IMR-90 (cell line): ENCODE measurements around the gene NUB1. TPM values are rescaled to one million over a fixed set of nuclear protein-coding genes. Genes with fewer than 3 reads are reported as not detected.
A peak's percentile ranks its signal among the peaks of the same experiment; 100 is the strongest.

Source experiments
- ATAC-seq: fragments of 200-7000 bp; cut with Tn5 transposase; 2 replicates; pipeline ENCODE4 v1.9.1; 2020; ENCODE audit warnings: low read depth, mild to moderate bottlenecking, moderate library complexity
- BruUV-seq: library from RNA; stranded (reverse); fragments of 400-500 nt; replicated peaks from 2 replicates; lab custom pipeline; 2021; lab: Mats Ljungman, UMichigan
- CTCF ChIA-PET: fragments of 300-600 bp; formaldehyde crosslinking; extraction: SDS; loops from one replicate; lab custom pipeline; 2021; ENCODE audit warnings: antibody characterized with exemption; lab: Yijun Ruan, JAX
- POLR2A ChIA-PET: fragments of 300-600 bp; sonication (Branson Sonifier 250); formaldehyde crosslinking; loops from one replicate; lab custom pipeline; 2022; ENCODE audit warnings: antibody characterized with exemption; ENCODE audit not compliant: unreplicated experiment; lab: Charles Lee
- DNase-seq: peaks from one replicate; pipeline ENCODE4 v3.0.0; 2013
- H2AFZ ChIP-seq: replicated peaks from 2 replicates; pipeline ENCODE3; 2013; ENCODE audit warnings: low read length, mild to moderate bottlenecking; ENCODE audit not compliant: poor library complexity
- H2AK5ac ChIP-seq: 2 replicates; pipeline ENCODE4 v1.6.1; 2013; ENCODE audit warnings: low read depth, low read length, inconsistent platforms
- H2AK9ac ChIP-seq: replicated peaks from 2 replicates; pipeline ENCODE3; 2013; ENCODE audit warnings: mild to moderate bottlenecking, low read depth, low read length, moderate library complexity; ENCODE audit not compliant: poor library complexity
- H2BK120ac ChIP-seq: 2 replicates; pipeline ENCODE4 v1.6.1; 2013; ENCODE audit warnings: low read depth, low read length, inconsistent platforms
- H2BK15ac ChIP-seq: 3 replicates; pipeline ENCODE4 v1.6.1; 2013; ENCODE audit warnings: low read depth, low read length, inconsistent platforms
- H2BK20ac ChIP-seq: 2 replicates; pipeline ENCODE4 v1.6.1; 2013; ENCODE audit warnings: low read depth, mild to moderate bottlenecking, inconsistent platforms, low read length, moderate library complexity
- H2BK5ac ChIP-seq: 2 replicates; pipeline ENCODE4 v1.6.1; 2013; ENCODE audit warnings: mild to moderate bottlenecking, low read depth, low read length, inconsistent platforms; ENCODE audit not compliant: poor library complexity, severe bottlenecking
- H3K14ac ChIP-seq: replicated peaks from 2 replicates; pipeline ENCODE4 v1.6.1; 2013; ENCODE audit warnings: low read depth, low read length, inconsistent platforms
- H3K18ac ChIP-seq: 2 replicates; pipeline ENCODE4 v1.6.1; 2013; ENCODE audit warnings: low read depth, low read length, control low read depth
- H3K23ac ChIP-seq: 2 replicates; pipeline ENCODE4 v1.6.1; 2013; ENCODE audit warnings: low read depth, low read length, inconsistent platforms
- H3K27ac ChIP-seq: 2 replicates; pipeline ENCODE4 v1.5.1; 2013; ENCODE audit warnings: mild to moderate bottlenecking, control low read depth, low read length; ENCODE audit not compliant: insufficient read depth
- H3K27me3 ChIP-seq: 2 replicates; pipeline ENCODE4 v1.6.1; 2013; ENCODE audit warnings: low read length; ENCODE audit not compliant: control insufficient read depth, insufficient read depth
- H3K36me3 ChIP-seq: 2 replicates; pipeline ENCODE4 v1.6.1; 2013; ENCODE audit warnings: low read length, mixed read lengths; ENCODE audit not compliant: control insufficient read depth, insufficient read depth
- H3K4ac ChIP-seq: 2 replicates; pipeline ENCODE4 v1.6.1; 2013; ENCODE audit warnings: low read depth, low read length, inconsistent platforms
- H3K4me1 ChIP-seq: 2 replicates; pipeline ENCODE4 v1.6.1; 2013; ENCODE audit warnings: low read length, mixed read lengths; ENCODE audit not compliant: control insufficient read depth, insufficient read depth
- H3K4me2 ChIP-seq: 2 replicates; pipeline ENCODE4 v1.6.1; 2013; ENCODE audit warnings: low read depth, mild to moderate bottlenecking, control low read depth, low read length, moderate library complexity
- H3K4me3 ChIP-seq: 2 replicates; pipeline ENCODE4 v1.5.1; 2013; ENCODE audit warnings: low read depth, mild to moderate bottlenecking, control low read depth, low read length, moderate library complexity; ENCODE audit not compliant: insufficient read depth
- H3K56ac ChIP-seq: 2 replicates; pipeline ENCODE4 v1.6.1; 2013; ENCODE audit warnings: low read length, inconsistent platforms; ENCODE audit not compliant: insufficient read depth; ENCODE audit errors: extremely low read depth
- H3K79me1 ChIP-seq, 2 experiments: 2 replicates each; pipeline ENCODE4 v1.6.1; 2013; ENCODE audit warnings: low read length in 2 of 2, inconsistent platforms in 1 of 2, low read depth in 1 of 2
- H3K9ac ChIP-seq: 2 replicates; pipeline ENCODE4 v1.6.1; 2013; ENCODE audit warnings: low read depth, low read length, control low read depth
- H3K9me1 ChIP-seq: 2 replicates; pipeline ENCODE4 v1.6.1; 2013; ENCODE audit warnings: low read length, inconsistent platforms; ENCODE audit not compliant: insufficient read depth
- H3K9me3 ChIP-seq: 2 replicates; pipeline ENCODE4 v1.6.1; 2013; ENCODE audit warnings: low read length; ENCODE audit not compliant: control insufficient read depth, insufficient read depth
- H4K20me1 ChIP-seq: 2 replicates; pipeline ENCODE4 v1.6.1; 2013; ENCODE audit warnings: low read length, inconsistent platforms; ENCODE audit not compliant: insufficient read depth
- H4K5ac ChIP-seq: 2 replicates; pipeline ENCODE4 v1.6.1; 2013; ENCODE audit warnings: mild to moderate bottlenecking, low read depth, low read length, control low read depth
- H4K8ac ChIP-seq, 2 experiments: 2 replicates each; pipeline ENCODE4 v1.6.1; 2013; ENCODE audit warnings: low read depth in 2 of 2, low read length in 2 of 2, control low read depth in 1 of 2, inconsistent platforms in 1 of 2
- H4K91ac ChIP-seq: 2 replicates; pipeline ENCODE4 v1.6.1; 2013; ENCODE audit warnings: low read depth, low read length, inconsistent platforms; ENCODE audit not compliant: insufficient read depth
- CHD1 ChIP-seq: IDR thresholded peaks from 2 replicates; pipeline ENCODE4 v1.6.1; 2012; ENCODE audit warnings: low read depth, low read length, improper control_type of control experiment
- MXI1 ChIP-seq: IDR thresholded peaks from 2 replicates; pipeline ENCODE4 v1.6.1; 2012; ENCODE audit warnings: low read depth, mild to moderate bottlenecking, low read length, moderate library complexity, borderline replicate concordance
- POLR2A ChIP-seq: IDR thresholded peaks from 2 replicates; pipeline ENCODE4 v1.6.1; 2012; ENCODE audit warnings: mild to moderate bottlenecking, low read depth, low read length
- RAD21 ChIP-seq: IDR thresholded peaks from 2 replicates; pipeline ENCODE4 v1.6.1; 2012; ENCODE audit warnings: low read length, improper control_type of control experiment
- SMC3 ChIP-seq: fragments of 150-350 bp; IDR thresholded peaks from 2 replicates; pipeline ENCODE4 v1.6.1; 2016; ENCODE audit warnings: low read depth, mild to moderate bottlenecking, antibody characterized with exemption, low read length, moderate library complexity
- WGBS, 2 experiments: methylation state at CpG; one replicate each; pipeline versions ENCODE4 v1.1.5 to v1.1.7; 2013; ENCODE audit warnings: missing lambda C conversion rate in 2 of 2; ENCODE audit not compliant: insufficient read length in 1 of 2; ENCODE audit errors: extremely low coverage in 2 of 2; 5-methylcytosine and 5-hydroxymethylcytosine counted together
- dilution Hi-C: fragments of 300-500 bp; cut with HindIII; formaldehyde crosslinking; loops from one replicate; pipeline ENCODE4 v1.14.3; 2018; ENCODE audit warnings: low sequenced_read_pairs; ENCODE audit not compliant: unreplicated experiment
- in situ Hi-C: fragments of 300-500 bp; cut with MboI; formaldehyde crosslinking; loops from 3 replicates; pipeline ENCODE4 v1.14.3; 2019; ENCODE audit warnings: low sequenced_read_pairs, inconsistent platforms, mixed read lengths
- intact Hi-C: fragments of 100-400 bp; cut with micrococcal nuclease; formaldehyde crosslinking; loops from 2 replicates; pipeline ENCODE4 v1.10.0; 2022
- polyA plus RNA-seq, 3 experiments: library from polyadenylated mRNA; depleted of rRNA; stranded (reverse); fragments of >200 nt; gene quantifications; 2 replicates each; pipeline ENCODE4 v1.2.3, GENCODE V29; 2012; ENCODE audit warnings: low replicate concordance in 1 of 3
- total RNA-seq: library from RNA; depleted of rRNA; stranded (reverse); fragments of >200 nt; gene quantifications from 2 replicates; pipeline ENCODE4 v1.2.3, GENCODE V29; 2012
- TF ChIP-seq, protein P1 (sequence below): conservative IDR thresholded peaks from 2 replicates; pipeline ENCODE4 v1.5.1; 2012; ENCODE audit warnings: mild to moderate bottlenecking, low read depth, low read length, improper control_type of control experiment

NUB1 gene
- total and polyA plus RNA-seq, 2 of the 4 experiments (the other 2 are of a cell fraction) = 20.1 to 29.7 TPM

DNA sequence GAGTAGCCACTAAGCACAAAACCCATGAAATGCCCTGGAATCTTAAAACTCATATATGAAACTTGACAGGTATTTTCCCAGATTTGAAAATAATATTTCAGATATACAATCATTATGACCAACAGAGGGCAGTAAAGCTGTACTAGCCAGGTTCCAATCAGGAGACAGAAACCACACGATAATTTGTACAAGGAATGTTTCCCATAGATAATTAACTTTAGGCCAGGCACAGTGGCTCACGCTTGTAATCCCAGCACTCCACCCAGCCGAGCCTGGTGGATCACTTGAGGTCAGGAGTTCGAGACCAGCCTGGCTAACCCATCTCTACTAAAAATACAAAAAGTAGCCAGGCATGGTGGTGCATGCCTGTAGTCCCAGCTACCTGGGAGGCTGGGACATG, 31.0 kb upstream of the NUB1 start:
- Histone ChIP-seq H3K4me2 (no peak overlapping the region), H3K56ac (no peak overlapping the region), H4K91ac (no peak overlapping the region), H2BK20ac (no peak overlapping the region), H3K9ac (no peak overlapping the region), H4K8ac (no peak overlapping the region), H3K18ac (no peak overlapping the region), H3K23ac (no peak overlapping the region), H4K20me1 (peaks cover 3% of the 10 kb centered on the region; the same call in 1 of the 2 replicates), H2AFZ (no peak overlapping the region), H2BK15ac (no peak overlapping the region), H3K9me1 (peaks cover 10% of the 10 kb centered on the region), H3K36me3 (no peaks in the 10 kb centered on the region), H3K27me3 (no peaks in the 10 kb centered on the region; the same call in 1 of the 2 replicates), H2BK5ac (no peak overlapping the region), H3K27ac (no peak overlapping the region), H3K9me3 (peaks cover 6% of the 10 kb centered on the region), H3K4me3 (no peak overlapping the region), H2BK120ac (no peak overlapping the region), H3K79me1 (no peaks in the 10 kb centered on the region), H3K4ac (no peak overlapping the region), H2AK9ac (no peak overlapping the region), H3K14ac (no peak overlapping the region), H4K5ac (no peak overlapping the region), H3K4me1 (peaks cover 14% of the 10 kb centered on the region; the same call in 1 of the 2 replicates), H2AK5ac (no peak overlapping the region; the same call in 1 of the 2 replicates)
- WGBS, 2 experiments = 85% methylated on average over 2 of the region's 4 CpGs; no CpG with 5 or more reads in 1 of the 2 experiments
- ChIA-PET CTCF (interaction anchor here (0.7 to 1.4 kb wide), 5 partner anchors 21 to 138 kb away, joined by 3 to 5 read pairs (median 4); no protein-coding TSS in a partner anchor), POLR2A (no interaction called here)
- in situ Hi-C loops = no loop called here
- intact Hi-C loops = loop anchor here (5.0 kb wide), 1 partner anchor 447 kb away; no protein-coding TSS in a partner anchor
- ATAC-seq (no peak), DNase-seq (peak; percentile 13)
- dilution Hi-C loops = no loop called here
- TF ChIP-seq MXI1 (no peak), POLR2A (no peak), CHD1 (no peak), SMC3 (peak; percentile 10; the same call in 1 of the 2 replicates), RAD21 (peak; percentile 31; the same call in 1 of the 2 replicates)
- TF ChIP-seq, protein P1, sequence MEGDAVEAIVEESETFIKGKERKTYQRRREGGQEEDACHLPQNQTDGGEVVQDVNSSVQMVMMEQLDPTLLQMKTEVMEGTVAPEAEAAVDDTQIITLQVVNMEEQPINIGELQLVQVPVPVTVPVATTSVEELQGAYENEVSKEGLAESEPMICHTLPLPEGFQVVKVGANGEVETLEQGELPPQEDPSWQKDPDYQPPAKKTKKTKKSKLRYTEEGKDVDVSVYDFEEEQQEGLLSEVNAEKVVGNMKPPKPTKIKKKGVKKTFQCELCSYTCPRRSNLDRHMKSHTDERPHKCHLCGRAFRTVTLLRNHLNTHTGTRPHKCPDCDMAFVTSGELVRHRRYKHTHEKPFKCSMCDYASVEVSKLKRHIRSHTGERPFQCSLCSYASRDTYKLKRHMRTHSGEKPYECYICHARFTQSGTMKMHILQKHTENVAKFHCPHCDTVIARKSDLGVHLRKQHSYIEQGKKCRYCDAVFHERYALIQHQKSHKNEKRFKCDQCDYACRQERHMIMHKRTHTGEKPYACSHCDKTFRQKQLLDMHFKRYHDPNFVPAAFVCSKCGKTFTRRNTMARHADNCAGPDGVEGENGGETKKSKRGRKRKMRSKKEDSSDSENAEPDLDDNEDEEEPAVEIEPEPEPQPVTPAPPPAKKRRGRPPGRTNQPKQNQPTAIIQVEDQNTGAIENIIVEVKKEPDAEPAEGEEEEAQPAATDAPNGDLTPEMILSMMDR = peak; percentile 47
- BruUV-seq = no TSS peak
